ENCODE measurements around the gene VWDE.

VWDE gene

DNA sequence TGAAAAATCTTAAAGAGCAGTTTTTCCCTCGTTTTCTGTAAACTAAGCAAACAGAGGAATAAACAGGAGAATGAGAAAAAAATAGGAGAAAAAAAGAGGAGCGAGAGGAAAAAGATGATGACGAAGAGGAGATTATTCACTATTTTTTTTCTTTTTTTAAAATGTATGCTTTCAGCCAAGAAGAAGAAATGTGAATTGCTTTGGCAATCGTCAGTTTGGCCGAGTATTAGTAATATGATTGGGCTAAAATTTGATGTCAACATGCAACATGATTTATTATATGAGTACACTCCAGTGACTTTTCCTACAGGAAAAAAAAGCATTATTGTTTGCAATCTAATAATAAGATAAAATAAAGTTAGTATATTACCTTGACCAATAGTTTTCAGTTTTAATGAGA lies 26.3 kb downstream of the VWDE start:
- H3K9me3 ChIP-seq (ENCODE audit: control insufficient read depth, insufficient read depth, low read length) = no peaks in the 10 kb centered on the region
- WGBS (ENCODE audit: insufficient coverage, insufficient read length) = 100% methylated on average over 2 of the region's 5 CpGs
- no peak overlapping the region for H3K4me3 ChIP-seq (ENCODE audit: low read length)
- no peak for DNase-seq (ENCODE audit: low read depth, low spot score)
- no peaks in the 10 kb centered on the region for H3K4me1 ChIP-seq (ENCODE audit: control insufficient read depth, insufficient read depth, low read length)
- peaks cover 3% of the 10 kb centered on the region; the same call in 1 of the 2 replicates for H3K36me3 ChIP-seq (ENCODE audit: control insufficient read depth, insufficient read depth, low read length)
- H3K27ac ChIP-seq (ENCODE audit: low read length) = no peak overlapping the region
- H3K27me3 ChIP-seq (ENCODE audit: control insufficient read depth, insufficient read depth, low read length) = no peaks in the 10 kb centered on the region

DNA sequence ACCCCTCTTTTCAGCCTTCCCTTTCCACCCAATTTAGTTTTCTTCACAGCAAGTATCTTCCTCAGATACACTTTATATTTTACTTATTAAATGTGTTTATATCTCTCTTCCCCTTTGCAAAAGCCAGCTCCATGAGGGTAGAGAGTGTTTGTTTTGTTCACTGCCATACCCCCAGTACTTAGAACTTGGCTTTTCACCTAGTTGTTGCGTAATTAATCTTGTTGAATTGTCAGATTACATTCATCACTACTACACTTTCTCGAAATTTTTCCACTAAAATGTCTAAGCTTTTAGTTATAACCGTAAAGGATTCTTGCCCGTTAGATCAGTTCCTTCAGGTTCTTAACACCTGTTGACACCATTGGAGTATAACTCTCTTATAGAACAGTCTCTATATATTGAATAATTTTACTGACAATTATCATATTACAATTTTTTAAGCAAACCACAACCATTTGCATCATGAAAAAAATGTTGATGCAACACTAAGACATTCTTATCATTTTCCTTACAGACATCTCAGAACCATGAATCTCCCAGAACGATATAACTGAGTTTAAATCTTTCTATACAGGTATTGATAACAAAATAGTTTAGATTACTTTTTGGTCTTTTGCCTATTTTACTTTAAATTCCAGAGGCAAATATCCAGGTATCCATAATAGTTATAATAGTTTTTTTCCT lies 29.9 kb downstream of the VWDE start:
- H3K4me1 ChIP-seq (ENCODE audit: control insufficient read depth, insufficient read depth, low read length) = no peaks in the 10 kb centered on the region
- H3K27me3 ChIP-seq (ENCODE audit: control insufficient read depth, insufficient read depth, low read length) = no peaks in the 10 kb centered on the region
- 100% methylated on average over 2 of the region's 5 CpGs for WGBS (ENCODE audit: insufficient coverage, insufficient read length)
- H3K27ac ChIP-seq (ENCODE audit: low read length) = no peak overlapping the region
- peaks cover 5% of the 10 kb centered on the region; the same call in 1 of the 2 replicates for H3K36me3 ChIP-seq (ENCODE audit: control insufficient read depth, insufficient read depth, low read length)
- no peak for DNase-seq (ENCODE audit: low read depth, low spot score)
- H3K4me3 ChIP-seq (ENCODE audit: low read length) = no peak overlapping the region
- no peaks in the 10 kb centered on the region for H3K9me3 ChIP-seq (ENCODE audit: control insufficient read depth, insufficient read depth, low read length)

DNA sequence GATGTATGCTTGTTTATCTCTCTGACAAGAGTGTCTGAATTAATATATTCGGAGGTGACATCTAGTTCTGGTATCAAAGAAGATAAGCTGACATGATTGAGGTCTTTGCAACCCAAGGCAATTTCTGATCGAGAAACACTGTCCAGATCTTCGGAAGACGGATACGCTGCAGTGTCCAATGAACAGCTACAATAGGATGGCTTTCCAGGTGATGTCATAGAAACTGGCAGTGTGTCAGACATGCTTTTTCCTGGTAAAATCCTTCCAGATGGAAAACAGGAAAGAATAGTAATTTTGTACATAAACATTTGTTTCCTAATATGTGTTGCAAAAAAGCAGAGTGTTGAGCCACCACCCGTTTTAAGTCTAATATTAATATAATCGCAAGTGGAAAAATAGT lies 33.4 kb downstream of the VWDE start:
- no CpG with 5 or more reads among the region's 7 CpGs for WGBS (ENCODE audit: insufficient coverage, insufficient read length)
- H3K9me3 ChIP-seq (ENCODE audit: control insufficient read depth, insufficient read depth, low read length) = no peaks in the 10 kb centered on the region
- DNase-seq (ENCODE audit: low read depth, low spot score) = no peak
- no peaks in the 10 kb centered on the region for H3K27me3 ChIP-seq (ENCODE audit: control insufficient read depth, insufficient read depth, low read length)
- no peak overlapping the region for H3K27ac ChIP-seq (ENCODE audit: low read length)
- no peaks in the 10 kb centered on the region for H3K4me1 ChIP-seq (ENCODE audit: control insufficient read depth, insufficient read depth, low read length)
- no peak overlapping the region for H3K4me3 ChIP-seq (ENCODE audit: low read length)
- H3K36me3 ChIP-seq (ENCODE audit: control insufficient read depth, insufficient read depth, low read length) = peaks cover 4% of the 10 kb centered on the region; the same call in 1 of the 2 replicates

DNA sequence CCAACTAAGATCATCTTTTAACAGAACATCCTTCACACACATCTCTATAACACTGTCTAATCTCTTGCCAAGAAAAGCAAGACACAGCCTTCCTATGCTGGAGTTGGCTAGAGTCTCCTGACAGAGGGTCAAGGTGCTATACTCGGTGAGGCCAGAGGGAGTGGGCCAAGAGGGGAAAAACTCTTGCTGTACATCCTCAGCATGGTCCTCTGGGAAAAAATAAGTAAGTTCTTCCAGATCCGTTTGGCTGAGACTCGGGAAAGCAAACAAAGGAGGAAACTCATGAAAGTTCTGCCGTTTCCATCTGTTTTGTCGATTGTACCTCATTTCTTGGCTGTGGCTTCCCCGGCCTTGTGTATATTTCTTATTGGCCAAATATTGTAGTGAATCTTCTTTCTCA lies 33.9 kb downstream of the VWDE start:
- Histone ChIP-seq H3K27me3 (ENCODE audit: control insufficient read depth, insufficient read depth, low read length) (no peaks in the 10 kb centered on the region), H3K36me3 (ENCODE audit: control insufficient read depth, insufficient read depth, low read length) (peaks cover 4% of the 10 kb centered on the region; the same call in 1 of the 2 replicates), H3K4me1 (ENCODE audit: control insufficient read depth, insufficient read depth, low read length) (no peaks in the 10 kb centered on the region), H3K27ac (ENCODE audit: low read length) (no peak overlapping the region), H3K4me3 (ENCODE audit: low read length) (no peak overlapping the region), H3K9me3 (ENCODE audit: control insufficient read depth, insufficient read depth, low read length) (no peaks in the 10 kb centered on the region)
- no CpG with 5 or more reads among the region's 6 CpGs for WGBS (ENCODE audit: insufficient coverage, insufficient read length)
- no peak for DNase-seq (ENCODE audit: low read depth, low spot score)

DNA sequence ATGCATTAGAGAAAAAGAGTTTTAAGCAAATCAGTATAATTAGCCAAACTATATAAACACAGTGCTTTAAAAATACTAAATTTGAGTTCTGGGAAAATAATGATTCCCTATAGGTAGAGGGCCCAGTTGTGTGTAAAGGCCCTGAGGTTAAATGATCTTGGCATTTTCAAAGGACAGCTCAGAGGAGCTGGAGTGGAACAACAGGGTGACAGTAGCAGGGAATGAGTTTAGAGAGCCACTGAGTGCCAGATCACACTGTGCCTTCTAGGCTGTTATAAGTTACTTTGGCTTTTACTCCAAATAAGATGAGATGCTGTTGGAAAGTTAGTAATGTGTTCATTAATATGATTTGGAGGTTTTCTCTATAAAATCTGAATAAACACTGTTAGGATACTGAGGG lies 34.6 kb downstream of the VWDE start:
- peaks cover 4% of the 10 kb centered on the region; the same call in 1 of the 2 replicates for H3K36me3 ChIP-seq (ENCODE audit: control insufficient read depth, insufficient read depth, low read length)

DNA sequence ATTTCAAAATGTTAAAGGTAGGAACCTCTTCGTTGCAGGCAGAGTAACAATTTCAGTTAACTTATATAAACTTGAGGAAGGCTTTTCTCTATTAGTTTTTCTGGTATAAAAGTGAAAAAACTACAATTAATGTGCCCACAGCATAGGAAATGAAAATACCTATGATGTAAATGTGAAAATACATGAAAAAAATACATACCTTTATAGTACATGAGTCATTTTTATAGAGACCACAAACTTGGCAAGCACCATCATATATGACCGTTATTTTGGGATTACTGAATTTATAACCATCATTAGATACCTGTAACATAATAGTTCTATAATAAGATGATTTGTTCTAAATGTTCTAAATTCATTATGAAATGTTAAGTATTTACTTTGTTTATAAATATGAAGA lies 42.7 kb downstream of the VWDE start:
- Histone ChIP-seq H3K4me1 (ENCODE audit: control insufficient read depth, insufficient read depth, low read length) (no peaks in the 10 kb centered on the region), H3K4me3 (ENCODE audit: low read length) (no peak overlapping the region), H3K36me3 (ENCODE audit: control insufficient read depth, insufficient read depth, low read length) (peaks cover 2% of the 10 kb centered on the region; the same call in 1 of the 2 replicates), H3K27ac (ENCODE audit: low read length) (no peak overlapping the region), H3K9me3 (ENCODE audit: control insufficient read depth, insufficient read depth, low read length) (no peaks in the 10 kb centered on the region), H3K27me3 (ENCODE audit: control insufficient read depth, insufficient read depth, low read length) (no peaks in the 10 kb centered on the region)
- no CpG with 5 or more reads among the region's 2 CpGs for WGBS (ENCODE audit: insufficient coverage, insufficient read length)
- no peak for DNase-seq (ENCODE audit: low read depth, low spot score)

More for the DNA sequence above, 34.6 kb downstream of the VWDE start:
- Histone ChIP-seq H3K9me3 (ENCODE audit: control insufficient read depth, insufficient read depth, low read length) (no peaks in the 10 kb centered on the region), H3K4me1 (ENCODE audit: control insufficient read depth, insufficient read depth, low read length) (no peaks in the 10 kb centered on the region), H3K27ac (ENCODE audit: low read length) (no peak overlapping the region), H3K27me3 (ENCODE audit: control insufficient read depth, insufficient read depth, low read length) (no peaks in the 10 kb centered on the region), H3K4me3 (ENCODE audit: low read length) (no peak overlapping the region)
- no peak for DNase-seq (ENCODE audit: low read depth, low spot score)

DNA sequence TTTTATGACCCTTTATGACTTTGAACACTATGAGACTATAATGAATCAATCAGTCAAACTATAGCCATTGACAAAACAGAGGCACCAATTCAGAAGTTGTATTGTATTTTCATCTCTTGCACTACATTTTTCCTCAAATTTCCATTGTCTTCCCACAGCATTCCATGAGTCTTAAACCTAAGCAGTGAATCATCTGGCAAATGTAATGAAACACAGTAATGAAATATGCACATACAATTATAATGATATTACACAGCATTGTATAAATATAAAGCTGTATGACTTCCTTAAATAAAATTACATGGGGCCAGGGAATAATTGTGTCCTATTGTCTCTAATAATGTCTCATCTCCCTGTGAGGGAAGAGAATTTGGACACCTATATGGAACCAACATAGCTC lies 45.0 kb downstream of the VWDE start:
- Histone ChIP-seq H3K27ac (ENCODE audit: low read length) (no peak overlapping the region), H3K36me3 (ENCODE audit: control insufficient read depth, insufficient read depth, low read length) (peaks cover 3% of the 10 kb centered on the region; the same call in 1 of the 2 replicates), H3K4me1 (ENCODE audit: control insufficient read depth, insufficient read depth, low read length) (no peaks in the 10 kb centered on the region), H3K4me3 (ENCODE audit: low read length) (no peak overlapping the region), H3K27me3 (ENCODE audit: control insufficient read depth, insufficient read depth, low read length) (no peaks in the 10 kb centered on the region), H3K9me3 (ENCODE audit: control insufficient read depth, insufficient read depth, low read length) (no peaks in the 10 kb centered on the region)
- no peak for DNase-seq (ENCODE audit: low read depth, low spot score)

DNA sequence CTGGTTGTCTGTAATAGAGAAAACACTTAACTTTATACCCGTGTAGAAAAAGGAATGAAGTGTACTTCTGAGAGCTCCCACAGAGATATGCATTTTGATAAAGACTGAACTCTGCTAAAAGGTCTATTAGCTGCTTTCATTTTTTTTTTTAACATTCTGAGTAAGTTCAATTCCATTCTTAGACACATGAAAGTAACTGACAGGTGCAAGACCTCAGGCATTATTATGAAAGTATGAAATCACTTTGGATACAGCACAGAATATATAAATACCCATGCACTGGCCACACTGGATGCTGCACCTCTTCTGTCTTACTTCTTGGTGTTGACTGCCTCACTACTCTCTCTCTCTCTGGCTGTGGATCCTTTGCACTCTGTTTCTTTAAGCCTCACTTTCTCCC lies 46.2 kb downstream of the VWDE start:
- Histone ChIP-seq H3K4me1 (ENCODE audit: control insufficient read depth, insufficient read depth, low read length) (no peaks in the 10 kb centered on the region), H3K9me3 (ENCODE audit: control insufficient read depth, insufficient read depth, low read length) (no peaks in the 10 kb centered on the region), H3K27ac (ENCODE audit: low read length) (no peak overlapping the region), H3K27me3 (ENCODE audit: control insufficient read depth, insufficient read depth, low read length) (no peaks in the 10 kb centered on the region), H3K4me3 (ENCODE audit: low read length) (no peak overlapping the region), H3K36me3 (ENCODE audit: control insufficient read depth, insufficient read depth, low read length) (peaks cover 3% of the 10 kb centered on the region; the same call in 1 of the 2 replicates)
- no CpG with 5 or more reads among the region's 1 CpG for WGBS (ENCODE audit: insufficient coverage, insufficient read length)
- no peak for DNase-seq (ENCODE audit: low read depth, low spot score)

DNA sequence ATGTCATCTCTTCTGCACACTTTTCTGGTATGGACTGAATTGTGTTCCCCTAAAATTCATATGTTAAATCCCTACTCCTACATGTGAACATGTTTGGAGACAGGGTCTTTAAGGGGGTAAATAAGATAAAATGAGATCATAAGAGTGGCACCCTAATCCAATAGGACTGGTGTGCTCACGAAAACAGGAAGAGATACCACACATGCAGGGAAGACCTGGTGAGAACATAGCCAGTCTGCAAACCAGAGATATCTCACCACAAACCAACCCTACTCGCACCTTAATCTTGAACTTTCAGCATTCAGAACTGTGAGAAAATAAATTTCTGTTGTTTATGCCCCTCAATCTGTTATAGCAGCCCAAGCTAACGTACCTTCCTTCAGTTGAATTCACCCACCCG lies 51.8 kb downstream of the VWDE start:
- Histone ChIP-seq H3K9me3 (ENCODE audit: control insufficient read depth, insufficient read depth, low read length) (no peaks in the 10 kb centered on the region), H3K27me3 (ENCODE audit: control insufficient read depth, insufficient read depth, low read length) (no peaks in the 10 kb centered on the region), H3K4me1 (ENCODE audit: control insufficient read depth, insufficient read depth, low read length) (no peaks in the 10 kb centered on the region), H3K4me3 (ENCODE audit: low read length) (no peak overlapping the region), H3K36me3 (ENCODE audit: control insufficient read depth, insufficient read depth, low read length) (peaks cover 3% of the 10 kb centered on the region; the same call in 1 of the 2 replicates), H3K27ac (ENCODE audit: low read length) (no peak overlapping the region)
- no CpG with 5 or more reads among the region's 4 CpGs for WGBS (ENCODE audit: insufficient coverage, insufficient read length)
- no peak for DNase-seq (ENCODE audit: low read depth, low spot score)

DNA sequence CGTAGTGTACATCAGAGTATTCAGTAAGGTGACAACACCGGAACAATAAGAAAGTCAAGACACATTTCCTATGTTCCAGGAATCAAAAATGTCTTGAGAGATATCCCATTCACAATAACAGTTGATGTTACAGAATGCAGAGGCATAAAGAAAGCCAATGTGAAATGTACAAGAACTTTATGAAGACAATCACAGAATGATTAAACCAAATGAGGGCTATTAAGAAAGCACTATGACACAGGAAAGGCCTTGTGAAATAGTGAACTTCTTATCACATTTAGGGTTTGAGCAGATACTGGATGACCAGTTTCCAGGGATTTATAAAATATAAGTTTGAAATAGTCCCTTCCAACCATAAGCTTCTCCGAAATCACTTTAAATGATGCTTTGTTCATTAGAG lies 52.7 kb downstream of the VWDE start:
- no peaks in the 10 kb centered on the region for H3K9me3 ChIP-seq (ENCODE audit: control insufficient read depth, insufficient read depth, low read length)
- H3K36me3 ChIP-seq (ENCODE audit: control insufficient read depth, insufficient read depth, low read length) = peaks cover 1% of the 10 kb centered on the region; the same call in 1 of the 2 replicates
- WGBS (ENCODE audit: insufficient coverage, insufficient read length) = no CpG with 5 or more reads among the region's 3 CpGs
- H3K27ac ChIP-seq (ENCODE audit: low read length) = no peak overlapping the region
- no peaks in the 10 kb centered on the region for H3K4me1 ChIP-seq (ENCODE audit: control insufficient read depth, insufficient read depth, low read length)
- H3K4me3 ChIP-seq (ENCODE audit: low read length) = no peak overlapping the region
- H3K27me3 ChIP-seq (ENCODE audit: control insufficient read depth, insufficient read depth, low read length) = no peaks in the 10 kb centered on the region
- DNase-seq (ENCODE audit: low read depth, low spot score) = no peak

DNA sequence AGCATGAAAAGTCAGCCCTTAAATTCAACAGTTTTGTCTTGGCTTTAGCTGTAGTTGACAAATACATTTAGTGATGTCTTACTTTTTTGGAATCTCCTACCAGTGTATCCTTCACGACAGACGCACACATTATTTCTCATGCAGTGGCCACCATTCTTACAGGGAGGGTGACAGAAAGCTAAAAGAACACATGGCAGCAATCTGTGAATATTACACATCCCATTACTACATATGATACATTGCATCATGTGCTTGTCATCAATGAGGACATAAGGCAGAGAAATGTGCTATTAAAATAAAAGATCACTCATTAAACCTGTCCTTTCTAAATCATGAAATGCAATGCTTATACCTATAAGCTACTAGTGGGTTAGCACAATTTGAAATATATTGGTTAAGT lies 66.6 kb downstream of the VWDE start:
- Histone ChIP-seq H3K27ac (ENCODE audit: low read length) (no peak overlapping the region), H3K4me3 (ENCODE audit: low read length) (no peak overlapping the region), H3K9me3 (ENCODE audit: control insufficient read depth, insufficient read depth, low read length) (no peaks in the 10 kb centered on the region), H3K27me3 (ENCODE audit: control insufficient read depth, insufficient read depth, low read length) (no peaks in the 10 kb centered on the region), H3K36me3 (ENCODE audit: control insufficient read depth, insufficient read depth, low read length) (no peaks in the 10 kb centered on the region; the same call in 1 of the 2 replicates), H3K4me1 (ENCODE audit: control insufficient read depth, insufficient read depth, low read length) (no peaks in the 10 kb centered on the region; the same call in 1 of the 2 replicates)
- DNase-seq (ENCODE audit: low read depth, low spot score) = no peak
- WGBS (ENCODE audit: insufficient coverage, insufficient read length) = no CpG with 5 or more reads among the region's 2 CpGs

All from iPS DF 6.9 (cell line).